Lower leg skin (tissue), 3 donors: ENCODE measurements around the gene BRICD5.

Source experiments
- CTCF ChIP-seq, 3 donors: fragments of 450-650 bp; IDR thresholded peaks; one replicate each; pipeline ENCODE4 v1.5.1; 2016; ENCODE audit warnings: antibody characterized with exemption in 3 of 3, mild to moderate bottlenecking in 3 of 3, moderate library complexity in 2 of 3
- POLR2A ChIP-seq, 2 donors: fragments of 450-650 bp; IDR thresholded peaks; one replicate each; pipeline ENCODE4 v1.6.1; 2016 to 2017; ENCODE audit warnings: antibody characterized with exemption in 2 of 2, mild to moderate bottlenecking in 1 of 2, moderate library complexity in 1 of 2

- TF ChIP-seq POLR2A (IDR thresholded peaks at IDR 0.05) (no peak), CTCF (IDR thresholded peaks at IDR 0.05) (no peak)
These were observed 26.4 kb upstream of the BRICD5 start for GRCh38 chr16:2237102-2237482.
